ENCODE measurements around the gene HOXD13.

HOXD13 gene

GRCh38 chr2:176092270-176093144 lies at the start of gene HOXD13:
TSS of gene HOXD13 (plus strand) at chr2:176092721. CDS start at chr2:176092891, 170 bp downstream.
- DNase-seq = peak in 1 of 2 donors; percentile 7

GRCh38 chr2:176056406-176056805 lies 36.1 kb upstream of the HOXD13 start:
- DNase-seq = no peak

DNA sequence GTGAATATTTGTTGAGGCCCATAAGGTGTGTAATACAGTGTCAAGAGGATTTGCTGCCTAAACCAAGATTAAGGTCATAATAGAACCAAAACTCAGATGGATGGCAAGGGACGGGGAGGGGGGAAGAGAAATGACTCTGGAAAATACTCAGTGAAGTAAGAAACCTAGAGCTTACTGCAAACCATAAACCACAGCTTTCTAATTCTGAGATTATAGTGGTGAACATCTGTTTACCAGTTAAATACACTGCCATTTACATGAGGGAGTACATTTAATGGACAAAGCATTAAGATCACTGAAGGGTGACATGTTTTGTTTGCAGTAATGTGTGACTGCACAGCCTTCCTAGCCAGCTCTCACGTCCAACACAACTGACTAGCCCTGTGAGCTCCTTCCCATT lies 28.6 kb upstream of the HOXD13 start:
- no peak for DNase-seq

DNA sequence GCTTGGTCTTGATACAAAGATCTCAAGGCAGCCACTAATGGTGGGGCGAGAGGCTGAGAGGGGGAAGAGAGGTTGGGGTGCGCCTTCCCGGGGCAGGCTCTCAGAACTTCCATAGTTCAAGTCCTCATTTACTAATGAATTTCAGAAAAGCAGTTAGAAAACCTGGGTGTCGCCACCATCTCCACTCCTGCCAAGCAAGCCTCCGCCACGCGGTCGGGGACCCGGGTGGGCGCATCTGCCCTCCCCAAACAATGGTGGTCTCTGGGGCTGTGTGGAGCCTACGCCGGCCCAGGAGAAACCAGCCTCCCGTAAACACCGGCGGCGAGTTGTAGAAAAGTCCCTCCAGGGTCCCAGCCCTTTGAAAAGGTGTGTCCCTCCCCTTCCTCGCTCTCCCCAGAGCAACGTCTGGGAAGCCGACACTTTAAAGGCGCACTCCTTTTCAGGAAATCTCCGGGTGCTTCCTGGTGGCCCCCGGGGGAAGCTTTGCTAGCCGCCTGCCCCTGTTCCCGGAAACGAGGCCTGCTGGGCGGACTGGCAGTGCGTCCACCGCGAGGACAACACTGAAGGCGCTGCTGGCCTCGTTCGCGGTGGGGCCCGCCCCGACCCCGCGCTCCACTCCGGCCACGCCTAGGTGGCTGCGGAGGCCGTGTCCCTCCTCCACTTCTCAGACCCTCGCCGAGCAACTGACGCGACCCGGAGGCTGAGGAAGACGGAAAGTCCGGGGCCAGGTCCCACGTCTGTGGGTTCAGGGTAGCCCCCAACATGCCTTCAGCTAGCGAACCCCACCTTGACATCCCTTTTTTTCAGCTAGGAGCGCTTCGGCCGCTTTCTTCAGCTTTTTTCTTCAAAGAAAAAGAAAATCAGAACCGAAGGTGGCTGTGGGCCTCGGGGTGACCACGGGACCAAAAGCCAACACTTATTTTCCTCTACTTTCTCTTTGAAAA lies 25.6 kb upstream of the HOXD13 start:
- no peak for DNase-seq

- no peak for DNase-seq
These were observed 24.7 kb upstream of the HOXD13 start for GRCh38 chr2:176067589-176068418.

- no peak for DNase-seq
These were observed 24.1 kb upstream of the HOXD13 start for GRCh38 chr2:176068419-176068832.

DNA sequence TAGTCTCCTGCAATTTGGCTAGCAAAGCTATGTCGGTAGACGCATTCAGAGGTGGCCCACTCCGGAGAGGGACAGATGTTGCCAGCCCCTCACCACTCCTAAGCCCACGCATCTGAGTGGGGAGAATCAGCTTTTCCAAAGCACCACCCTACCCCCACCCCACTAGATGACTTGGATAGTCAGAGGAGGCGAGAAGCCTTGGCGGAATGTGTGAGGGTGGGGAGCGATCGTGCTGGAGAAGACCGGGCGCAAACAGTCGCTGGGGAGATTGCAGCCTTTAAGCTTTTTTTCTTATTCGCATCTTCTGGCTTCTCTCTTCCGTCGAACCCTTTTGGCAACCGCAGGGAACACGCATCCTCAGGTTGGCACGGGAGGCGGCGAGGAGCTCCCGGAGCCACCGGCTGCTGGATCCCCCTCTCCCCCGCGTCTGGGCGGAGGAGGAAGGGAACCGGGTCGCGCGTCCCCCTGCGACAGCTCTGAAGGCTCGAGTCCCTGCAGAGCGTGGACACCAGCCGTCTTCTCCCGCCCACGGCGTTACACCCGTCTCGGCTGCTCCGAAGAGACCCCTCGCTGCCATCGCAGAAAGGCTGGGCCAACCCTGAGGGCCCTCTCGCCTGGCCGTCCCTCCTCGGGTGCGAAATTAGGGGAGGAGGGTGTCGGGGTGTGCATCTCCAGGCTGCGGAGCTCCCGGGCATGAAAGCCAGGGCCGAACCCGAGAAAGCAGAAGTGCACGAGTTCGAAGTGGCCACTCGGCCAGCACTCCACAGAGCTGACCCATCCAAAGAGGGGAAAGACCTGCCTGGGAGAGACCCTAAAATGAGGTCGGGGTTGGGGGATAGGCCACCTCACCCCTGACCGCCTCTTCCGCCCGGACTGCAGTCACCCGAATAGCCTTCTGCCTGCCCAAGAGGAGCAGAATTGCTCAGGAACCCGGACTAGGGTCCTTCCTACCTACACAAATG lies 20.9 kb upstream of the HOXD13 start:
- DNase-seq = no peak

GRCh38 chr2:176072292-176072669 lies 20.2 kb upstream of the HOXD13 start:
- DNase-seq = no peak

GRCh38 chr2:176072951-176073904 lies 19.3 kb upstream of the HOXD13 start:
- no peak for DNase-seq

DNA sequence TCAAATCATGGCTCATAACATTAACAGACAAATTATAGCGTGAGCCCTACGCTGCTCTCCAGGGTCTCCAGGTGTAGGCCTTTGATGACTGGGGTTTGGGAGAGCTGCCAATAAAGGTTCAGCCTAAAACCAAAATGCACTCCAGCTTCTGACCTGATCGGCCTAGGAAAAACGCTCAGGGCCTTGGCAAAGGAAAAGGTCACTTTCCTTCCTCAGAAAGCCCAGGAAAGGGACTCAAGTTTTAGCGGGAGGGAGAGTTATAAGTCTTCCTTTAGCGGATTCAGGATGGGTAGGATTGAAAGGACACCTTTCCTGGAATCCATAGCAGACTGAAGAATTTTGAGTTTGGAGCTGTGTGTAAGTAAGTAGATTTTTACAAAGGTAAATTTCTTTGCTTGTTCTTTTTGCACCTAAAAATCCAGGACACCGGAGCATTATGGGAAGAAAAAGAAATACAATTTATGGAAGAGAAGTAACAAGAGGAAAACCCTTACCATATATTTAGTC lies 17.5 kb upstream of the HOXD13 start:
- no peak for DNase-seq

GRCh38 chr2:176075481-176075880 lies 17.0 kb upstream of the HOXD13 start:
- DNase-seq = no peak

GRCh38 chr2:176076063-176076462 lies 16.5 kb upstream of the HOXD13 start:
- no peak for DNase-seq

GRCh38 chr2:176076796-176077195 lies 15.7 kb upstream of the HOXD13 start:
- DNase-seq = no peak

DNA sequence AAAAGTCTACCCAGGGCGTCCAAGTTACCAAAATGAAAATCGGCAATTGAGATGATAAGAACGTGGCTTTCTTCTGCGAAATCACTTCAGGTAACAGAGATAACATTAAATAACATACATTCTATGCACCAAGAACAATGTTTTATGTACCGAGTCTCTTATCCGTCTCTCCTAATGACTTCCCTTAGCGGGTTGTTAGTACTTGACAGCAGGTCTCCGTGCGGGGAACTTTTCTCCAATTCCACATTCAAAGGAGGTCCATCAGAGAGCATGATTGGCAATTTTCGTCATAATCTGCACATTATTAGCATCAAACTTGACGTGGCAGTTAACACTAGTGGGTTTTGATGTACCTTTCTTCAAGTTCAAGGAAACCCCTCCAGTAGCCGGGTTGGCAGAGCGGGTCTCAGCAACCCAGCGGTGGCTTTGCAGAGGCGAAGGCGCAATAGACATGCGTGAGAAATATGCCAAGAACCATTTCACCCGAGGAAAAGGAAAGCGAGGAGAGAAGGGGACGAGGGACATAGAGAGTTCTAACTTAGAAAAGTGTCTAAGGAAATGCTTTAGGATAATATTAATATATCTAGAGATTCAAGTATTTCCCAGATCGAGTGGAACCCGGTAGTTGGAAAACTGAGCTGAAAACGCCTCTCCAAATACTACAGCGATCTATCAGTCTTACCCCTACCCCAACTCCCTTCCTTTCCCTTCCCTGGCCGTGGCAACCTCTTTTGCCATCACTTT lies 13.8 kb upstream of the HOXD13 start:
- no peak for DNase-seq

DNA sequence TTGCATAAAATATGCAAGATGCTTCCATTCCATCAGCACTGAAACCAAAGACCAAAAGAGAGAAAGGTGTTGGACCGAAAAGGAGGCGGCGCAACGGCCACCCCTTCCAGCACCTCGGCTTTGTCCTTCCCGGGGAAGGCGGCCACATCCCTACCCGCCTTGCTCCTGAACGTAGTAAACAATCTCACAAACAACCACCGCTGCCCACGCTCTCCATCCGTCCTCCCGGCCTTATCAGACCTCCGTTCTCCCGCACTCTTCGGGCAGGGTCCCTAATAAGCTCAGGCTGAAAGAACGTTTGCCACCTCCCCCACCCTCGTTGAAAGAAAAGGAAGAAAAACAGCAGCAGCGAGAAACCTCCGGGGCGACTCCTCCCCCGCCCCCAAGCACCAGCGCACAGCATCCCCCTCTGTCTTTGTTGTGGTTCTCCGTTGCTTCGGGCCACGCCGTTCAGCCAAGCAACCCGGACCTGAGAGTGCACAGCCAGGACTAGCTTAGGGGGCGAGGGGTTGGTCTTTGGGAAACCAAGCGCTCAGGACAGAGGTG lies 13.2 kb upstream of the HOXD13 start:
- DNase-seq = no peak

DNA sequence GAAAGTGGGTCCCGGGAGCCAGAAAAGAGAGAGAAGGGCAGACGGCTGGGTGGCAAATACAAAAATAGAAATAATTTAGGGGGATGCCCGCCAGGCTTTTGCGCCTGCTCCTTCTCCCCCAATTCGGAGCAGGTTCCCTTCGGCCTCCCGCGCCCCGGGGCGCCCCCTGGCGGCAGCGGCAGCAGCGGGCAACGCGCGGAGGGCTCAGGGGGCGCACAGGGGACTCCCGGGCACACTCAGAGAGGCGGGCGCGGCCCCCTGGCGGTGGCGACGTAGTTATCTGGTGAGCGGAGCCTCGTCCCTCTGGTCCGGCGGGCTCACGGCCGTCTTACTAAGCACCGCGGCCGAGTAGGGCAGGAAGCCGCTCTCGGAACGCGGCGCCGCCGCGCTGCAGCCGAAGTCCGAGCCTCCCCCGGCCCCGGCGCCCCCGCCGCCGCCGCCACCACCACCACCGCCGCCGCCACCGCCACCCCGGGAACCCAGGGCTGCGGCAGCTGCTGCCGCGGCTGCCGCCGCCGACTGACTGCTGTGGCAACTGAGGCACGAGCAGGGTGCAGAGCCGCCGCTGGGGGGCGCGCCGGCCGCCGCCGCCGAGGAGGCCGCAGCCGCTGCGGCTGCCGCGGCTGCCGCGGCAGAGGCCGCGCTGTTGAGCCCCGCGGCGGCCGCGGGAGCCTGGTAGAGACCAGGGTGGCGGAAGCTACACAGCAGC lies 12.5 kb upstream of the HOXD13 start:
- no peak for DNase-seq

GRCh38 chr2:176080540-176081375 lies 11.8 kb upstream of the HOXD13 start:
- no peak for DNase-seq

Data from CD4-positive, alpha-beta T cell treated with Interleukin-4 for 1 hour (primary cell).